ENCODE results near the gene C1QB.
A peak's percentile ranks its signal among the peaks of the same experiment; 100 is the strongest.

Gene C1QB

GRCh38 chr1:22641906-22642636, 11.0 kb upstream of the C1QB start:
- H3K27ac Mint-ChIP-seq: no peak overlapping the region

DNA sequence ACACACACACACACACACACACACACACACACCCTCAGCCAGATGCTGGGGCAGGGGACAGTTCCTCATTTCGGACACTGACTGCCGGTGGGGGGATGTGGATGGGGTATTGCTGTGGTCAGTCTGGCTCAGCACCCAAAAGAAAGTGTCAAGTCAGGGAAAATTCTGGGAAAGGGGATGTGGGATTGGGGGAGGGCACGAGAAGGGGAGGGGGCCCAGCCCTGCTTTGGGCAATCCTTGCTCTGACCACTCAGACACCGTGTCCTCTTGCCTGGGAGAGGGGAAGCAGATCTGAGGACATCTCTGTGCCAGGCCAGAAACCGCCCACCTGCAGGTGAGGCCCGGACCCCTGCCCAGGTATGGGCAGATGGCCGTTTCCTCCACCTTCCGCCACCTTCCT, 9.7 kb upstream of the C1QB start, which contains the start of gene C1QC:
TSS of gene C1QC (plus strand) at position 253 of the 400 bp plus-strand sequence. CDS start 391 bp downstream, outside the sequence.
- Mint-ChIP-seq H3K27me3 (peaks cover 13% of the 10 kb centered on the region), H3K4me1 (ENCODE audit: low read depth) (no peaks in the 10 kb centered on the region), H3K9me3 (no peaks in the 10 kb centered on the region), H3K4me3 (no peak within 1 kb of the TSS), H3K27ac (no peak within 1 kb of the TSS), H3K36me3 (ENCODE audit: low read depth) (no peaks in the 10 kb centered on the region)

More at GRCh38 chr1:22641906-22642636, 11.0 kb upstream of the C1QB start:
- no peaks in the 10 kb centered on the region for H3K9me3 Mint-ChIP-seq
- no peaks in the 10 kb centered on the region for H3K36me3 Mint-ChIP-seq (ENCODE audit: low read depth)
- H3K27me3 Mint-ChIP-seq: peaks cover 16% of the 10 kb centered on the region
- no peak overlapping the region for H3K4me3 Mint-ChIP-seq
- no peaks in the 10 kb centered on the region for H3K4me1 Mint-ChIP-seq (ENCODE audit: low read depth)

- Mint-ChIP-seq H3K4me3 (no peak overlapping the region), H3K27ac (no peak overlapping the region), H3K9me3 (no peaks in the 10 kb centered on the region), H3K36me3 (ENCODE audit: low read depth) (no peaks in the 10 kb centered on the region), H3K27me3 (peaks cover 13% of the 10 kb centered on the region), H3K4me1 (ENCODE audit: low read depth) (no peaks in the 10 kb centered on the region)
Measured at GRCh38 chr1:22643928-22644327, 9.1 kb upstream of the C1QB start.

DNA sequence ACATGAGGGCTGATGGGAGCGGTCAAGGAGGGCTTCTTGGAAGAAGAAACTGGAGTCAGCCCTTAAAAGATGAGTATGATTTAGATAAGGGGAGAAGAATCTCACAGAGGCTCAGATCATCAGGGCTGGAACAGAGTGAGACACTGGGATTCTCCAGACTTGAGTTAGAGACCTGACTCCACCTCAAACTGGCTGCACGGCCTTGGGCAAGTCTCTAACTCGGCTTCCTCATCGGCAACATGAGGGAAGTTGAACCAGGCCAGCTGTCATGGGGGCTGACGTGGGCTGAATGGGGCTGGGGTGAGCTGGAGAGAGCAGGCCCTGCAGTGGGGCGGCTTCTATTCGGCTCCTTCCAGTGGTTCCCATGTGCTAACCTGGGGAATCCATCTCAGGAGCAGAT, 7.1 kb upstream of the C1QB start:
- Mint-ChIP-seq H3K27me3 (peaks cover 7% of the 10 kb centered on the region), H3K4me3 (no peak overlapping the region), H3K9me3 (no peaks in the 10 kb centered on the region), H3K4me1 (ENCODE audit: low read depth) (no peaks in the 10 kb centered on the region), H3K36me3 (ENCODE audit: low read depth) (no peaks in the 10 kb centered on the region), H3K27ac (no peak overlapping the region)

- Mint-ChIP-seq H3K4me1 (ENCODE audit: low read depth) (no peaks in the 10 kb centered on the region), H3K4me3 (no peak overlapping the region), H3K27ac (no peak overlapping the region), H3K9me3 (no peaks in the 10 kb centered on the region), H3K27me3 (peaks cover 3% of the 10 kb centered on the region), H3K36me3 (ENCODE audit: low read depth) (no peaks in the 10 kb centered on the region)
Measured at GRCh38 chr1:22646384-22646783, 6.7 kb upstream of the C1QB start.

- Mint-ChIP-seq H3K36me3 (ENCODE audit: low read depth) (no peaks in the 10 kb centered on the region), H3K27me3 (no peaks in the 10 kb centered on the region), H3K4me3 (no peak overlapping the region), H3K27ac (no peak overlapping the region), H3K9me3 (no peaks in the 10 kb centered on the region), H3K4me1 (ENCODE audit: low read depth) (no peaks in the 10 kb centered on the region)
Measured at GRCh38 chr1:22650089-22650693, 2.8 kb upstream of the C1QB start.

- Mint-ChIP-seq H3K9me3 (no peaks in the 10 kb centered on the region), H3K27me3 (peaks cover 7% of the 10 kb centered on the region), H3K4me1 (ENCODE audit: low read depth) (no peaks in the 10 kb centered on the region), H3K36me3 (ENCODE audit: low read depth) (no peaks in the 10 kb centered on the region), H3K27ac (no peak overlapping the region), H3K4me3 (no peak overlapping the region)
Measured at GRCh38 chr1:22651941-22652856, 837 bp upstream of the C1QB start.

- no peaks in the 10 kb centered on the region for H3K4me1 Mint-ChIP-seq (ENCODE audit: low read depth)
- no peaks in the 10 kb centered on the region for H3K36me3 Mint-ChIP-seq (ENCODE audit: low read depth)
- no peaks in the 10 kb centered on the region for H3K9me3 Mint-ChIP-seq
- no peak overlapping the region for H3K27ac Mint-ChIP-seq
- H3K4me3 Mint-ChIP-seq: no peak overlapping the region
- peaks cover 10% of the 10 kb centered on the region for H3K27me3 Mint-ChIP-seq
Measured at GRCh38 chr1:22654692-22655091, 1.7 kb downstream of the C1QB start.

GRCh38 chr1:22658385-22659163, 5.5 kb downstream of the C1QB start:
- Mint-ChIP-seq H3K27ac (no peak overlapping the region), H3K36me3 (ENCODE audit: low read depth) (no peaks in the 10 kb centered on the region), H3K9me3 (no peaks in the 10 kb centered on the region), H3K4me3 (no peak overlapping the region), H3K4me1 (ENCODE audit: low read depth) (no peaks in the 10 kb centered on the region), H3K27me3 (peaks cover 13% of the 10 kb centered on the region)

- H3K9me3 Mint-ChIP-seq: no peaks in the 10 kb centered on the region
- peaks cover 12% of the 10 kb centered on the region for H3K27me3 Mint-ChIP-seq
- no peak overlapping the region for H3K27ac Mint-ChIP-seq
- no peak overlapping the region for H3K4me3 Mint-ChIP-seq
- no peaks in the 10 kb centered on the region for H3K4me1 Mint-ChIP-seq (ENCODE audit: low read depth)
- H3K36me3 Mint-ChIP-seq (ENCODE audit: low read depth): no peaks in the 10 kb centered on the region
Measured at GRCh38 chr1:22660716-22661241, 7.7 kb downstream of the C1QB start.

DNA sequence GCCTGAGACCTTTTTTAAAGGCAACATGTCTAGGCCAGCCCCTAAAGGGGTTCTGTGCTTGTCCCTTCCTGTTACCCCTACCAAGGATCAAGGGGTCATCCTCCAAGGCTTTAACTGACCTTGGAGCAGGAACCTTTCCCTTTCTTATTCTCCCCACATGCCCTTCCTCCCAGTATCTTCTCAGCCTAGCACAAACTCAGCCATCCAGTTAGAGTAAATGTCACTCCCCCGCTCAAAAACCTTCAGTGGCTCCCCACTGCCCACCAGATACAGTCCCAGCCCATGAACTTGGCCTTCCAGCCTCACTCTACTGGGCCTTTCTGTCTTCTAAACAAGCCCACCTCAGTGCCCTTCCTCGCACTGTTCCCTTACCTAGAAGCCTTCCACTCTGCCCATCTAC, 8.8 kb downstream of the C1QB start:
- no peaks in the 10 kb centered on the region for H3K9me3 Mint-ChIP-seq
- H3K36me3 Mint-ChIP-seq (ENCODE audit: low read depth): no peaks in the 10 kb centered on the region
- no peak overlapping the region for H3K27ac Mint-ChIP-seq
- H3K4me1 Mint-ChIP-seq (ENCODE audit: low read depth): no peaks in the 10 kb centered on the region
- H3K4me3 Mint-ChIP-seq: no peak overlapping the region
- peaks cover 8% of the 10 kb centered on the region for H3K27me3 Mint-ChIP-seq

GRCh38 chr1:22662318-22662717, 9.3 kb downstream of the C1QB start:
- H3K4me3 Mint-ChIP-seq: no peak overlapping the region
- H3K9me3 Mint-ChIP-seq: no peaks in the 10 kb centered on the region
- H3K27ac Mint-ChIP-seq: no peak overlapping the region
- H3K36me3 Mint-ChIP-seq (ENCODE audit: low read depth): no peaks in the 10 kb centered on the region
- no peaks in the 10 kb centered on the region for H3K4me1 Mint-ChIP-seq (ENCODE audit: low read depth)
- H3K27me3 Mint-ChIP-seq: peaks cover 5% of the 10 kb centered on the region

- H3K36me3 Mint-ChIP-seq (ENCODE audit: low read depth): no peaks in the 10 kb centered on the region
- H3K9me3 Mint-ChIP-seq: no peaks in the 10 kb centered on the region
- no peaks in the 10 kb centered on the region for H3K4me1 Mint-ChIP-seq (ENCODE audit: low read depth)
- H3K27me3 Mint-ChIP-seq: peaks cover 4% of the 10 kb centered on the region
- H3K27ac Mint-ChIP-seq: peak overlapping the region; percentile 16
- no peak overlapping the region for H3K4me3 Mint-ChIP-seq
Measured at GRCh38 chr1:22662986-22663408, 10.0 kb downstream of the C1QB start.

GRCh38 chr1:22665752-22666151, 12.7 kb downstream of the C1QB start:
- Mint-ChIP-seq H3K36me3 (ENCODE audit: low read depth) (no peaks in the 10 kb centered on the region), H3K9me3 (no peaks in the 10 kb centered on the region), H3K27me3 (peaks cover 8% of the 10 kb centered on the region), H3K4me1 (ENCODE audit: low read depth) (no peaks in the 10 kb centered on the region), H3K4me3 (no peak overlapping the region), H3K27ac (no peak overlapping the region)
